GM21723 (cell line): ENCODE data around the gene TMEM69.
"Not testable (repeated sequence)": the region's sequence is repeated elsewhere in the genome, so short reads cannot be mapped to it uniquely, and the experiment has no call there.

Experiments used
- ATAC-seq: cut with Tn5 transposase; IDR thresholded peaks from one replicate; pipeline ENCODE4 v1.9.1; 2021; ENCODE audit warnings: mild to moderate bottlenecking, moderate library complexity; ENCODE audit not compliant: unreplicated experiment

Gene TMEM69, protein sequence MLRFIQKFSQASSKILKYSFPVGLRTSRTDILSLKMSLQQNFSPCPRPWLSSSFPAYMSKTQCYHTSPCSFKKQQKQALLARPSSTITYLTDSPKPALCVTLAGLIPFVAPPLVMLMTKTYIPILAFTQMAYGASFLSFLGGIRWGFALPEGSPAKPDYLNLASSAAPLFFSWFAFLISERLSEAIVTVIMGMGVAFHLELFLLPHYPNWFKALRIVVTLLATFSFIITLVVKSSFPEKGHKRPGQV

DNA sequence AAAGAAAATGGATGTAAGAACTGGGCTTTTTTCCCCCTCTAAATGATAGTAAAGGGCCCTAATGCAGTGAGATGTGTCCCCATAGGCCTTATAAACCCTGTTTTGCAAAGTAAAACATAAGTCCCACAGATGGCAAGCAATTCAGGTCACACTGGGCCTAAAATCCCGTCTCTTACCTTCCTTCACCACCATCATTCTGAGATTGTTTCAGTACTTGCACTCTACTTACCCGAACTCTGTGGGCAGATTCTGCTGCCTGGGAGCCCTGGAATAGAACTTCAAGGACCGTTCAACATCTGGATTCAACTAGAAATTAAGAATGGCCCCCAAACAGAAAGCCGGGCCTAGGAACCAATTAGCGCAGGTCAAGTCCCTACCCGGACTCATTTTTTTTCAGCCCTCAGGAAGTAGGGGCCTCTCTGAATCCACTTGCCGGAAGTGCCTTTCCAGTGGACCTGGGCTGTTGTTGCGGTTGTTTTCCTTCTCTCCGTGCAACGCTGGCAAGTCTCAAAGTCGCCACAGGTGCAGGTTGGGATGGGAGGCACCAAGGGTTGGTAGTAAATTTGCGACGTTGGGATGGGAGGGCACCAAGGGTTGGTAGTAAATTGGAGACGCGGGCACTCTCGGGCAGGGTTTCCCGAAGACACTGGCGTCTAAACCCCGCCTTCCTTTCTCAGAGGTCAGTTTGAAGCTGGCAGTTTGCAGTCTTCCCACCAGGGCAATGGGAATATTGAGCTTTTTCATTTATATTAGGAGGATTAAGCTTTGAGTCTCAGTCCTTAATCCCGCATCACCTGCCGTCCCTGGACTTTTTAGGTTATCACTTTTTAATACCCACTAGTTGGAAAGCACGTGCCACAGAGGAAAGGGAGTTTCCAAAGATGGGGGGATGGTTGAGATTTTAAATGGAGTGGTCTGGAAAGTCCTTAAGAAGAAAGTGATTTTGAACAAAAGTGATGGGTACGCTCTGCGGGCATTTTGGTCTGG lies at the start of gene TMEM69:
TMEM69 (plus strand) TSS at position 428 of the 987 bp plus-strand sequence. CDS start 2,888 bp downstream, outside the sequence.
- no peak for ATAC-seq

DNA sequence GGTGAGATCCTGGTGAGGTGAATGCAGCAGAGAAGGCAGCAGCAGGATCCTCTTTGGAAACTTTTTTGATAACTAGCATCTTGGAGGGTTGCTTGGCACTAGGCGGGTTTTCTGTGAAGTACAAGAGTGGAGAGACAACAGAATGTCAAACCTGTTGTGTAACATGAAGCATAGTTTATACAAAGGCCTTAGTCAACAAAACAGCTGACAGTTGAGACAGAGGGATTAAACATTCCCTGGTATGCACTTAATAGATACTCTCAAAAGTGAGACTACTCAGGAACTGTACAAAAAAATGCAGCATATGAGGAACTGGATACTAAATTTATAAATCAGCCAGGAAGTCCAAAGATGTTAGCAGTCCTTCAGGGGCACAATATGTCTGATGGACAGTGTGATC lies 47.7 kb upstream of the TMEM69 start:
- no peak for ATAC-seq

DNA sequence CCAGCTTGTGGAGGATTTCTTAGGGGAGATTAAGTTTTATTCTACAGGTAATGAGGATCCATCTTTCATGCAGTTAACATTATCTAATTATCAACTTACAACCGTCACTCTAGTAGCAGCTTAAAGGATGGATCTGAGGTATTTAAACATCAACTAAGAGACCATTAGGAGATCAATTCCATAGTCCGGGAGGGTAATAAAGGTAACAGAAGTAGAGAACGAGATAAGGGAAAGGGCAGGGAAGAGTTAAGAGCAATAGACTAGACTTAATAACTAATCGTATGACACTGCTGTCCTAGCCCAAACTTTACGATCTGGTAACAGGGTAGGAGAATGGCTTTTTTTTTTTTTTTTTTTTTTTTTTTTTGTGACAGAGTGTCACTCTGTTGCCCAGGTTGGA lies 44.7 kb upstream of the TMEM69 start:
- ATAC-seq, result no peak

DNA sequence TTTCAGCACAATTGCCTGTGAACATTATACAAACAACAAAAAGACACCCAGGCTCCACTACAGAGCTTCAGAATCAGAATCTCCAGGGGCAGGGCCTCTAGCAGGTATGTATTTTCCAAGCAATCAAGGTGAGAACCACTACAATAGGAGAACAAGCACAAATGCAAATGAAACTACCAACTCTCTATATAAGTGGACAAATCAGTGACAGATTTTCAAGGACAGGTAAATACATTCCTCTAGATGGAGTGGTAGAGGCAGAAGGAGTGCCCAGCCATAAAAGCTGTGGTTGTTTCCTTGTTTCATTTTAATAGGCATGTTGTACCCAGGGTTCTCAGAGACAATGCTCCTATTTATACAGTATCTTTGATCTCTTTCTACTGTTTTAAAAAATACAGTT lies 44.0 kb upstream of the TMEM69 start:
- ATAC-seq, result no peak

DNA sequence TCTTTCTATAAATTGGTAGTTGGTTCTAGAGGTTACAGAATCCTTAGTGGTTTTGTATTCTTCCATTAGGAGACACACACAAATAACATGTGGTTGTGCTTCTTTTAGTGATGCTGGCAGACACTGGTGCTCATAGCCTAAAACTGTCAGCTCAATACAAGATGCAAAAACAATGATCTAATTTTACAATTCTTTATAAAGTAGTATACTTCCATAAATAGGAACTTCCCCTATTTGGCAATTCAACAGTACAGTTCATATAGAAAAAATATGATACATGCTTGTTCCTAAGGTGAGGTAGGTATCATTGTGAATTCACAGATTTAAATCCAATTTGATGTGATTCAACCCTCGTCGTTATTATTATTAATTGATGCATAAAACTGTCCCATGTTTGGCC lies 43.3 kb upstream of the TMEM69 start:
- no peak for ATAC-seq

DNA sequence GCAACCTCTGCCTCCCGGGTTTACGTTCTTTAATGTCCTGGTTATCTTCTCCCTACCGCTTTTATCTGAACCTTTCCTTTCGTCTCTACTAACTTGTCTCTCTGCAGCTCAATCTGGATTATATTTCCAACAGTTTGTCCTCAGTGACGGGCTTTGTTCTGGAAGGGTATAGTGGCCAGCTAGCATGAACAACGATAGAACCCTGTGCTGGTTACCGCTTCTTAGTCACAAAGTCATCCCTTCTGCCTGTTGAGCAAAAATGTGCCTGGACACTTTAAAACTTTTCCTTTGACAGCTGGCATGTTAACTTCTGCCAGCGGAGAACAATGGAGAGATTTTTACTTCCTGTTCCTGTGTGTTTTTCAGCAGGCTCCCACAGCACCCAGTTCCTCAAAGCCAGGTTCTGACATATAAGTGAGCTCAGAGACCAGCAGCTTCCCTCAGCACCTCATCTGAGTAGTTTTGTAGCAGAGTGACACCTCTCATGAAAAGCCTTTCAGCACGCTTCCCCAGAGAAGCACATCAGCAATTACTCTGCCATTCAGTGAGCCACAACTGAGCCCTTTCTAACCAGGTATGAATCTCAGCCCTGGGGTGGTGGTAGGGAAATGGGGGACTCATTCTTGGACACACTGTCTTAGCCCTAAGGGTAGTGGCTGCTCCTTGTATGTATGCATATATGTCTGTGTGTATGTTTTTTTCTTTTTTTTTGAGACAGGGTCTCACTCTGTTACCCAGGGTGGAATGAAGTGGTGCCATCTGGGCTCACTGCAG lies 40.5 kb upstream of the TMEM69 start:
- no peak for ATAC-seq

DNA sequence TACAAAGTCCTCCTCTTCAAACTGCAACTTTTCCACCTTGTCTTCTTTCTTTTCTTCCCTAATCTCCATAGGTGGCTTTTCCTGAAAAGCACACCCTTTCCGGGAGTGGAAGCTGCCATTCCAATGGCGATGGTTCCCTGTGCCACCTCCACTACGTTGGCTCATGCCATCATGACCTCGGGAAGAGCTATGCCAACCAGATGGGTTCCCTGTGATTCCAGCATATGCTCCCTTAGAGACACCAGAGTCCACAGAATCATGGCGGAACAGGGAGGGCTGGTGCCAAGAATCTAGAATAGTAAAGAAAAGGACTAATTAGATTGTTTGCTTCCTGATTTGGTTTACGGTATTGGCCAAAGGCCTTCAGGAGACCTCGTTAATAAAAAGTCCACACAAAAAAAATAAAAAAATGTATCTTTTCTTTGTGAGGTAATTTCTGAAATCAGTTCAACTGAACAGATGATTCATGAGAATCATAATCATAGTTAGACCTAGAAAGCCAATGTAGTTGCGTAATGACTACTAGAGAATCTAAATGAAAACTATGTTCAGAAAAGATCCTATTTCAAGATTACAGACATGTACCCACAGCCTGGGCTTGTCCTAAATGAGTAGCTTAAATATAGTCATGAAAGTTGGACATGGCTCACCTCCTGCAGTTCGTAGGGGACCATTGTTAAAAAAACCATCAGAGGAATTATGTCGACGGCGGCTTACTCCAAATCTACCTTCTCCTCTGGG lies 33.3 kb upstream of the TMEM69 start:
- ATAC-seq, result no peak

DNA sequence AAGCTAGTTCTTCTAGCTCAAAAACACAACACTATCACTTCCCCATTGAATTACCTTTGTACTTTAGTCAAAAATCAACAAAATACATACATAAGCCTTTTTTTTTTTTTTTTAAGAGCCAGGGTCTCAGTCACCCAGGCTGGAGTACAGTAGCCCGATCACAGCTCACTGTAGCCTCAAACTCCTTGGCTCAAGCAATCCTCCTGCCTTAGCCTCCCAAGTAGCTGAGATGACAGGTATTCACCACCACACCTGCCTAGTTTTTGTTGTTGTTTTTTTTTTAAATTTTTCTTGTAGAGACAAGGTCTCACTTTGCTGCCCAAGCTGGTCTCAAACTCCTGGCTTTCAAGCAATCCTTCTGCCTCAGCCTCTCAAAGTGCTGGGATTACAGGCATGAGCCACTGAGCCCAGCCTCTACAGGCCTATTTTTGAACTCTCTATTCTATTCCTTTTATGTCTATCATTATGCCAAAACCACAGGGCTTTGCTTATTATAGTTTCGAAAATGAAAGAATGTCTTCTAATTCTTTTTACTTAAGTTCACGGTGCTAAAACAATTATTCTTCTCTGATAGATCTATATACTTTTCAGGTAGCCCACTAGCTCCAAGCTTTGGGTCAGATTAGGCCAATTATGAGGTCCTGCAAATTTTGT lies 31.3 kb upstream of the TMEM69 start:
- no peak for ATAC-seq

DNA sequence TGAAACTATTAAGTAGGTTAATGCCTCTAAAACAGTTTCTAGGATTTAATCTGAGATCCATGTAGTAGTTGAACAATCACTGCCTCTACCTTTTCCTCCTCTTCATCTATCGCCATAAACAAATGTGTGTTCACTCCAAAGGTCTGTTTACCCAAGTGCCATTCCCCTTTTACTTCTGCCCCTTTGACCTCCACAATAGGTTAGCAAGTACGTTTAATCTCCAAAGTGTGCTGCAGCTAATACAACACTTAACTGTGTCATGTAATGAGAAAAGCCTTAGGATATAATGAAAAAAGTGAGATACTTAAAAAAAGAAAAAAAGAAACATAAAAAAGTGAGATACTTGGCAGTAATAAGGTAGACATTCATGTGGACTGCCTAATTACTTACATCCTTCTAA lies 29.8 kb upstream of the TMEM69 start:
- ATAC-seq, result no peak

DNA sequence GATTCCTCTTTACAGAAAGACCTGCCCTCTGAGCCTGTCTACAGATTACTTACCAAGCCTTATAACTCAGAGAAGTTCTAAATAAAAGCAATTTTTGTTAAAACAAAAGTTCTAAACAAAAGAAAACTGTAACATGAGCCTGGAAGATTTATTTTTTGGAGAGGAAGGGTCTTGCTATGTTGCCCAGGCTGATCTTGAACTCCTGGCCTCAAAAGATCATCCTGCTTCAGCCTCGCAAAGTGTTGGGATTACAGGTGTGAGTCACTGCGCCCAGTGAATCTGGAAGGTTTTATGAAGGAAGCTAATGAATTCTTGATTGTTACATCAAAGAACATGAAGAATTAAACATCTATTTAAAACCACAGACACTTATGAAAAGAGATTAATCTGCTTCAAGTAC lies 28.8 kb upstream of the TMEM69 start:
- ATAC-seq, result no peak

DNA sequence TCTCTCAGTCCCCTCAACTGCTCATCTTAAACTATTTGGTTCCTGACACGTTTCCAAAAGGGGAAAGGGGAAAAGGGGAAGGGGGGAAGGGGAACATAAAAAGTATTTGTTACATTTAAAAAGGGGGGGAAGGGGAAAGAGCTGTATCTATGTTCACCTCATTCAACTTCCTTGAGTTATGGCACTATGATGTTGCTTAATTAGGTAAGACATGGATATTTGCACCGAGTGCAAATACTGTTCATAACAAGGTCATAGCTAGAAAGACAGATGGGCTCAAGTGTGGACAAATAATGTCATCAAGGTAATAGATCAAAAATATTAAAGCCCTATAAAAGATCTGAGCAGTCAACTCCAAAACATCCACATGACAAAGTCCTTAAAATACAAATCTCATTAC lies 27.6 kb upstream of the TMEM69 start:
- ATAC-seq, result no peak

DNA sequence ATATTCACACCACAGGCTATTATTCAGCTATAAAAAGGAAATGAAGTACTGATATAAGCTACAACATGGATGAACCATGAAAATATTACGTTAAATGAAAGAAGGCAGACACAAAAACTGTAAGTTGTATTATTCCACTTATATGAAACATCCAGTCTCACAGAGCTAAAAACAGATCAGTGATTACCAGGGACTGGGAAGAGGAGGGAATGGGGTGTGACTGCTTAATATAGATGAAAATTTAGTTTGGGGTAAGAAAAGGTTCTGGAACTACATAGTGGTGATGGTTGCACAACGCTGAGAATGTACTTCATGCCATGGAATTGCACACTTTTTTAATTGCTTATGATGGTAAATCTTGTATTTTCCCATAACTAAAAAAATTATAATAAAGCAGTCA lies 21.1 kb upstream of the TMEM69 start:
- ATAC-seq, result no peak

DNA sequence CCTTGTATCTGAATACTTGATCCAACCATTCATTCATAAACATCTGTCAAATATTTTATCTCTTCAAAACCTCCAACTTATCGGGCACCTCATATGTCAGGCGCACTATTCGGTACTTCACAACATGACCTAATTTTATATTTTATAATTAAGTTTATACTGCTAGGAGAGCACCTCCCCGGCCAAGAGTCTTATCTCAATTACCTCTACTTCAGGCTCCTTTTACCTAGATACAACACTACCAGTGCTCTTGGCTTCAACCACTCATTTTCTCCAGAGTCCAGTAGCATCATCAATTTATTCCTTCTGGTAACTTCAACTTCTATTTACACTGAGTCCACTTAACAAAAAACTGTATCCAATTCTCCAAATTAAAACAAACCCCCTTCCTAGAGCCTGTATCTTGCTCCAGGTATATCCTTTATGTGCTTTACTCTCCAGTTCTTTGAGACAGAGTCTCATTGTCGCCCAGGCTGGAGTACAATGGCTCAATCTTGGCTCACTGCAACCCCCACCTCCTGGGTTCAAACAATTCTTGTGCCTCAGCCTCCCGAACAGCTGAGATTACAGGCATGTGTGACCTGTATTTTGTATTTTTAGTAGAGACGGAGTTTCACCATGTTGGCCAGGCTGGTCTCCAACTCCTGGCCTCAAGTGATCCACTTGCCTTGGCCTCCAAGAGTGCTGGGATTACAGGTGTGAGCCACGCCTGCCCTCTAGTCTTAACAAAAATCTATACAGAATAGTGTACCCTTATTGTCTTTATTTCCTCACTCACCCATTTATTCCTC lies 20.5 kb upstream of the TMEM69 start:
- no peak for ATAC-seq

DNA sequence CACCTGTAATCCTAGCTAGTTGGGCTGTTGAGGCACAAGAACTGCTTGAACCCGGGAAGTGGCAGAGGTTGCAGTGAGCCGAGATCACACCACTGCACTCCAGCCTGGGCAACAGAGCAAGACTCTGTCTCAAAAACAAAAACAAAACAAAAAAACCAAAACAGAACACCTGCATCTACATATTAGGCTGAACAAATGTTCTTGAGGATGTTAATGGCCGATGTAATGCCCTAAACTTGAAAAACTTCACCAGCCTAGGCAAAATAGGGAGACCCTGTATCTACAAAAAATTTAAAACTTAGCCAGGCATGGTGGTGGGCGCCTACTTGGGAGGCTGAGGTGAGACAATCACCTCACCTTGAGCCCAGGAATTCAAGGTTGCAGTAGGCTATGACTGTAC lies 19.5 kb upstream of the TMEM69 start:
- no peak for ATAC-seq

DNA sequence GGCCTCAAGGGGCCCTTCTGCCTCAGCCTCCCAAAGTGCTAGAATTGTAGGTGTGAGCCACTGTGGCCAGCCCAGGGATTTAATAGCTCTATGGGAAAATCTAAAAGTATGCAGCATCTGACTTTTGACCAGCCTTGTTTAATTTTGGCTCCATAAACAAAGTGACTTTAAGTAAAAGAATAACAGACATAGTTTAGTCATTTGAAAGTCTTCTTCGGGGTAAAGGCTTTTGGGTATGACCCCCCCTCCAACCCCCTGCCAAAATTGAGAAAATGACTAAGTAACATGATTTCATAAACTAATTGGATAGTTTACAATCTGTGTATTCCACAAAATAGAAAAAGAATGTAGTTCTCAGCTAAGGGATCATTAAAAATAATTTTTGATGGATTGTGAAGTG lies 18.6 kb upstream of the TMEM69 start:
- ATAC-seq, result no peak

DNA sequence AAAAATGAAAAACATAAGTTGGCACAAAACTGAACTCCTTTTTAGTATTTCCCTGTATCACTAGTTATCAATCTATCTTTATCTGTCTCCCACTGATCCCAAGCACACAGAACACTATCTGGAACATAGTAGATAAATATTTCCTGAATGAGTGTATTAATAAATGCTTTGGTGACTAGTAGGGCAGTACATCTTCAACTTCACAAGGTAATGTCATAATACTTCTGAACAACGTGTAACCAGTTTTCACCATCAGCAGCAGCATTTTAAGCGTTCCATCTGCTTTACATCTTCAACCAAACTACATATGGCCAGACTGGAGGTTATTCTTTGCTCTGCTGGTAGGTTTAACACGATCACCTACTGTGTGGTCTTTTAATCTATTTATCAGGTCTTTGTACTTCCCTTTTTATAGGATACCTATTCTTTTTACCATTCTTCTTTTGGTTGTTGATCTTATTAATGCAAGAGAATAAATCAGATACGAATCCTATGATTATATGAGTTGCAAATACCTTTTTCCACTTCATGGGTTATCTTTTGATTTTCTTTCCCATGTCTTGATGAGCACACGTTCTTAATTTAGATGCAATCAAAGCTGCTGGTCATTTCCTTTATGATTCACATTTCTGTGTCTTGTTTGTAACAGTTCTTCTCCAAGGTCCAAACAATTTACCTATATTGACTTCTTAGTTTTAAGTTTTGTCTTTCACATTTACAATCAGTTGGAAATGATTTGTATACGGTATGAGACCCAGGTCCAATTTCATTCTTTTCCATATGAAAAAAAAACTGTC lies 17.9 kb upstream of the TMEM69 start:
- ATAC-seq, result no peak

DNA sequence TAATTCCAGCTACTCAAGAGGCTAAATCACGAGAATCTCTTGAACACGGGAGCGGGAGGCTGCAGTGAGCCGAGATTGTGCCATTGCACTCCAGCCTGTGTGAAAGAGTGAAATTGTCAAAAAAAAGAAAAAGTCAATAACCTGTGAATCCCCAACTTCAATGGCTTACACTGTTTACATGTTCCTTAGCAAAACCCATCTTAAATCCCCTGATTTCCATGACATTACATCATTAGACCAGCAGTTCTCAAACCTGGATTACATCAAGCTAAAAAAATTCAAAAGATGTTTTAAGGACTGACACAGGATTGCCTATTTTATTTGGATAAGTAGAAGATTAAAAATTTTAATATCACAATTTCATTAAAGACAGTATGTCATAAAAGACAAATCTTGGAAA lies 14.0 kb upstream of the TMEM69 start:
- no peak for ATAC-seq

DNA sequence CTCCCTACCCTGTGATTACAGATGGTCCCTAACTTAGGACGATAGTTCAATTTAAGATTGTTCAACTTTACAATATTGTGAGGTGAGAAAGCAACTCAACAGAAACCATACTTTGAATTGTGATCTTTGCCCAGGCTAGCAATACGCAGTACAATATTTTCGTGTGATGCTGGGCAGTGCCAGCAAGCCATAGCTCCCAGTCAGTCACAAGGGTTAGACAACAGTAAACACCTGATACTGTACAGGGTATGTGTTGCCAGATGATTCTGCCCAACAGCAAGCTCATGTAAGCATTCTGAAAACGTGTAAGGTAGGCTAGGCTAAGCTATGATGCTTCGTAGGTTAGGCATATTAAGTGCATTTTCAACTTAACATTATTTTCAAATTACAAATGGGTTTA lies 13.5 kb upstream of the TMEM69 start:
- no peak for ATAC-seq

DNA sequence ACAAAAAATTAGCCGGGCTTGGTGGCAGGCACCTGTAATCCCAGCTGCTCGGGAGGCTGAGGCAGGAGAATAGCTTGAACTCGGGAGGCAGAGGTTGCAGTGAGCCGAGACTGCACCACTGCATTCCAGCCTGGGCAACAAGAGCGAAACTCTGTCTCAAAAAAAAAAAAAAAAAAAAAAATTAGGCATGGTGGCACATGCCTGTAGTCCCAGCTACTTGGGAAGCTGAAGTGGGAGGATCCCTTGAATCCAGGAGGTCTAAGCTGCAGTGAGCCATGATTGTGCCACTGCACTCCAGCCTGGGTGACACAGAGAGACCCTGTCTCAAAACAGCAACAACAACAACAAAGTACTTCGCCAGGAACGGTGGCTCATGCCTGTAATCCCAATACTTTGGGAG lies 11.4 kb upstream of the TMEM69 start:
- ATAC-seq, result not testable (repeated sequence)
